HepG2 (cell line): ENCODE measurements around the gene ZDHHC24. TPM values are rescaled to one million over a fixed set of nuclear protein-coding genes. Genes with fewer than 3 reads are reported as not detected.
A peak's percentile ranks its signal among the peaks of the same experiment; 100 is the strongest.

Experiments
- BRCA1 ChIP-seq: sonication (generic); formaldehyde crosslinking; IDR thresholded peaks from 2 replicates; pipeline ENCODE4 v1.4.0; 2020; ENCODE audit warnings: missing genetic modification reagents
- ELF3 ChIP-seq: IDR thresholded peaks from 2 replicates; pipeline ENCODE4 v1.6.1; 2016; ENCODE audit warnings: missing genetic modification reagents, missing compliant biosample characterization
- ETV6 ChIP-seq: sonication (generic); formaldehyde crosslinking; conservative IDR thresholded peaks from 2 replicates; pipeline ENCODE4 v1.4.0; 2020; ENCODE audit warnings: missing genetic modification reagents
- ISX ChIP-seq: sonication (generic); formaldehyde crosslinking; conservative IDR thresholded peaks from 2 replicates; pipeline ENCODE4 v1.5.0; 2020; ENCODE audit warnings: missing genetic modification reagents
- KAT8 ChIP-seq: IDR thresholded peaks from 2 replicates; pipeline ENCODE4 v1.6.1; 2016; ENCODE audit warnings: missing genetic modification reagents, missing compliant biosample characterization
- KDM6A ChIP-seq: IDR thresholded peaks from 2 replicates; pipeline ENCODE4 v1.6.1; 2016; ENCODE audit warnings: low read depth
- RARG ChIP-seq: sonication (generic); formaldehyde crosslinking; IDR thresholded peaks from 2 replicates; pipeline ENCODE4 v1.4.0; 2020; ENCODE audit warnings: low read depth, mild to moderate bottlenecking, missing genetic modification reagents
- RNF219 ChIP-seq: sonication (generic); formaldehyde crosslinking; IDR thresholded peaks from 2 replicates; pipeline ENCODE4 v1.5.0; 2020; ENCODE audit warnings: mild to moderate bottlenecking, missing genetic modification reagents
- SMAD1 ChIP-seq: sonication (generic); formaldehyde crosslinking; IDR thresholded peaks from 2 replicates; pipeline ENCODE4 v1.4.0; 2020; ENCODE audit warnings: missing genetic modification reagents, low read depth, mild to moderate bottlenecking, borderline replicate concordance
- THAP11 ChIP-seq: IDR thresholded peaks from 2 replicates; pipeline ENCODE4 v1.6.1; 2016; ENCODE audit warnings: missing biosample characterization, missing genetic modification reagents
- THAP9 ChIP-seq: sonication (generic); formaldehyde crosslinking; IDR thresholded peaks from 2 replicates; pipeline ENCODE4; 2020; ENCODE audit warnings: missing genetic modification reagents, mild to moderate bottlenecking, borderline replicate concordance
- TIGD3 ChIP-seq: sonication (generic); formaldehyde crosslinking; IDR thresholded peaks from 2 replicates; pipeline ENCODE4 v1.5.1; 2020; ENCODE audit warnings: mild to moderate bottlenecking, missing genetic modification reagents, borderline replicate concordance
- ZBTB38 ChIP-seq: sonication (generic); formaldehyde crosslinking; IDR thresholded peaks from 2 replicates; pipeline ENCODE4 v1.5.1; 2020; ENCODE audit warnings: mild to moderate bottlenecking, missing genetic modification reagents
- ZNF362 ChIP-seq: sonication (generic); formaldehyde crosslinking; IDR thresholded peaks from 2 replicates; pipeline ENCODE4 v1.4.0; 2020; ENCODE audit warnings: missing genetic modification reagents, mild to moderate bottlenecking, borderline replicate concordance
- ZNF761 ChIP-seq: sonication (generic); formaldehyde crosslinking; conservative IDR thresholded peaks from 2 replicates; pipeline ENCODE4 v1.4.0; 2020; ENCODE audit warnings: mild to moderate bottlenecking, missing genetic modification reagents
- polyA plus RNA-seq, 8 experiments: library from polyadenylated mRNA; depleted of rRNA in 3 of 8; stranded (reverse) in 7 of 8; unstranded in 1 of 8; fragments of >200 nt; fragmentation: Illumina TruSeq in 4 of 8; extraction: Trizol in 4 of 8; gene quantifications; 2 replicates each; pipeline versions ENCODE4 v1.2.1 to v1.2.3, GENCODE V29; 2011 to 2016; ENCODE audit warnings: low read depth in 4 of 8, missing spikeins in 1 of 8, mixed read lengths in 1 of 8; ENCODE audit not compliant: insufficient read depth in 1 of 8
- total RNA-seq, 5 experiments: library from RNA; depleted of rRNA; stranded (reverse); fragments of >200 nt; fragmentation: Illumina TruSeq; extraction: Trizol; gene quantifications; 2 replicates each; pipeline ENCODE4 v1.2.3, GENCODE V29; 2016; ENCODE audit warnings: low read depth in 1 of 5
- TF ChIP-seq, protein P1 (sequence below): sonication (generic); formaldehyde crosslinking; IDR thresholded peaks from 2 replicates; pipeline ENCODE4 v1.4.0; 2020; ENCODE audit warnings: mild to moderate bottlenecking, missing genetic modification reagents, borderline replicate concordance
- TF ChIP-seq, protein P2 (sequence below): sonication (generic); formaldehyde crosslinking; IDR thresholded peaks from 2 replicates; pipeline ENCODE4 v1.4.0; 2020; ENCODE audit warnings: missing genetic modification reagents

ZDHHC24 gene
- total and polyA plus RNA-seq, 2 of the 13 experiments (the other 11 are each of a cell fraction or from before 2014, with no cell fraction given) = 4.3 TPM

DNA sequence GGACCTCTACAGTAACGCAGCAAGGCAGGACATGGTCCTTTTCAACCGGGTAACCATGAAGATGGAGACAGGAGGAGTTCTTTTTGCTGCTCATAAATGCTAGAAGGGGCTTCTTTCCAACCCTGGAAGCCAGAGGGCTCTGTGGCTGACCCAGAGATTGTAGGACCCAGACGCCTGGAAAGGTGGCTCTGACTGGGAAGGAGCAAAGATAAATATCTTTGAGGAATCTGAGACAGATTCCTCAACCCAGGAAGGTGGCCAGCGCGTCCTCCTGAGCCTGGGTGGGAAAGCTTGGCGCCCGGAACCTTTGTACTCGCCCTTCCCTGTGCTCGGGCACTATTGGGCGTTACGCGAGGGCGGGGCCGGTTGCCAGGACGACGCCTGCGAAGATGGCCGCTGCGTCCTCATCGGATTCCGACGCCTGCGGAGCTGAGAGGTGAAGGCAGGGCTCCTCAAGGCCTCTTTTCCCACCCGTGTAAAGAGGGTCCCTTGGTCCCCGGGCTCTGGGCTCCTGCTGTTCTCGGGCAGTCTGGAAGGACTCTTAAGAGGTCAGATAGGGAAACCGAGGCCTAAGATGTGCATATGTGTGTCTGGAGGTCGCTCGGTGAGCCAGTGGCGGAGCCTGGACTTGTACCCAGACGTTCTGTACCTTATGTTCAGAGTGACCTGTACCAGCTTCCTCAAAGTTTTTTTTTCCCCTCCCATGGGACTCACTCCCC, 35.4 kb downstream of the ZDHHC24 start, which contains the start of gene BBS1 (continued):
- peak; percentile 63; the same call in 1 of the 2 replicates for TF ChIP-seq THAP9 (CRISPR knock-in tag)
- TF ChIP-seq, protein P1, sequence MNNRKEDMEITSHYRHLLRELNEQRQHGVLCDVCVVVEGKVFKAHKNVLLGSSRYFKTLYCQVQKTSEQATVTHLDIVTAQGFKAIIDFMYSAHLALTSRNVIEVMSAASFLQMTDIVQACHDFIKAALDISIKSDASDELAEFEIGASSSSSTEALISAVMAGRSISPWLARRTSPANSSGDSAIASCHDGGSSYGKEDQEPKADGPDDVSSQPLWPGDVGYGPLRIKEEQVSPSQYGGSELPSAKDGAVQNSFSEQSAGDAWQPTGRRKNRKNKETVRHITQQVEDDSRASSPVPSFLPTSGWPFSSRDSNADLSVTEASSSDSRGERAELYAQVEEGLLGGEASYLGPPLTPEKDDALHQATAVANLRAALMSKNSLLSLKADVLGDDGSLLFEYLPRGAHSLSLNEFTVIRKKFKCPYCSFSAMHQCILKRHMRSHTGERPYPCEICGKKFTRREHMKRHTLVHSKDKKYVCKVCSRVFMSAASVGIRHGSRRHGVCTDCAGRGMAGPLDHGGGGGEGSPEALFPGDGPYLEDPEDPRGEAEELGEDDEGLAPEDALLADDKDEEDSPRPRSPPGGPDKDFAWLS (CRISPR knock-in tag) = no peak
- TF ChIP-seq TIGD3 (CRISPR knock-in tag) = no peak
- TF ChIP-seq SMAD1 (CRISPR knock-in tag) = no peak
- TF ChIP-seq ZNF362 = no peak
- peak; percentile 83 for TF ChIP-seq ZBTB38 (CRISPR knock-in tag)
- no peak for TF ChIP-seq ETV6
- no peak for TF ChIP-seq ELF3 (CRISPR knock-in tag)
- no peak for TF ChIP-seq ISX (CRISPR knock-in tag)
- no peak for TF ChIP-seq BRCA1 (CRISPR knock-in tag)
- TF ChIP-seq RNF219 (CRISPR knock-in tag) = no peak; the same call in 1 of the 2 replicates
- peak; percentile 93 for TF ChIP-seq THAP11 (CRISPR knock-in tag)
- no peak for TF ChIP-seq KDM6A (CRISPR knock-in tag)
- TF ChIP-seq, protein P2, sequence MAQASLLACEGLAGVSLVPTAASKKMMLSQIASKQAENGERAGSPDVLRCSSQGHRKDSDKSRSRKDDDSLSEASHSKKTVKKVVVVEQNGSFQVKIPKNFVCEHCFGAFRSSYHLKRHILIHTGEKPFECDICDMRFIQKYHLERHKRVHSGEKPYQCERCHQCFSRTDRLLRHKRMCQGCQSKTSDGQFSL (CRISPR knock-in tag) = no peak
- no peak for TF ChIP-seq RARG (CRISPR knock-in tag)
- no peak for TF ChIP-seq ZNF761
- TF ChIP-seq KAT8 (CRISPR knock-in tag) = peak; percentile 93
